ENCODE results near the gene PRR15L. TPM values are rescaled to one million over a fixed set of nuclear protein-coding genes. Genes with fewer than 3 reads are reported as not detected.

The PRR15L gene
- total and polyA plus RNA-seq, 2 experiments from 2014 or later: 0.57 TPM; not detected in 1

DNA sequence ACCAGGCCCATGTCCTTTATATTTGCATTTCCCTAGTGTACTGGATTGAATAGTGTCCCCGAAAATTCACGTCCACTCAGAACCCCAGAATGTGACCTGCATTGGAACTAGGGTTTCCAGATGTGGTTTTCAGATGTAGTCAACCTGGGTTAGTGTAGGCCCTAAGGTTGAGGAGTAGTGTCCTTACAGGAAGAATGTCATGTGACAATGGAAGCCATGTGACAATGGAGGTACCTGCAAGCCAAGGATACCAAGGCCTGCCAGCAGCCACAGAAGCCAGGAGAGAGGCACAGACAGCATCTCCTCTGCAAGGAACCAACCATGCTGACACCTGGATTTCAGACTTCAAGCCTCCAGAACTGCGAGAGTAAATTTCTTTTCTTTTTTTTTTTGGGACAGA lies 5.2 kb upstream of the PRR15L start:
- Histone ChIP-seq H3F3A (replicated peaks; ENCODE audit: low read depth) (no peaks in the 10 kb centered on the region), H3K4me3 (no peak overlapping the region), H4K20me1 (replicated peaks; ENCODE audit: insufficient read depth) (no peaks in the 10 kb centered on the region), H3K27ac (ENCODE audit: low read depth) (no peak overlapping the region), H3K4me2 (no peak overlapping the region), H3K4me1 (ENCODE audit: insufficient read depth) (peaks cover 5% of the 10 kb centered on the region; the same call in 1 of the 2 replicates), H2AFZ (no peak overlapping the region), H3K27me3 (ENCODE audit: insufficient read depth) (no peaks in the 10 kb centered on the region), H3K79me2 (replicated peaks; ENCODE audit: insufficient read depth) (no peaks in the 10 kb centered on the region), H3K36me3 (ENCODE audit: insufficient read depth) (no peaks in the 10 kb centered on the region), H3K9me2 (ENCODE audit: insufficient read depth) (no peaks in the 10 kb centered on the region)
- no peak overlapping the region for H3K27ac Mint-ChIP-seq
- H3K36me3 Mint-ChIP-seq (ENCODE audit: low read depth): no peaks in the 10 kb centered on the region
- peaks cover 20% of the 10 kb centered on the region for H3K4me1 Mint-ChIP-seq
- TF ChIP-seq JUNB (IDR thresholded peaks at IDR 0.05; ENCODE audit: unreplicated experiment) (no peak), POLR2AphosphoS5 (IDR thresholded peaks at IDR 0.05; ENCODE audit: low read depth) (no peak), ZNF114 (CRISPR knock-in tag; IDR thresholded peaks at IDR 0.05) (no peak), ETS1 (IDR thresholded peaks at IDR 0.05) (no peak), CREB1 (CRISPR knock-in tag; IDR thresholded peaks at IDR 0.05; ENCODE audit: low read depth) (no peak), EZH2phosphoT487 (IDR thresholded peaks at IDR 0.05; ENCODE audit: unreplicated experiment) (no peak), STAT1 (IDR thresholded peaks at IDR 0.05; ENCODE audit: unreplicated experiment) (no peak), NANOG (IDR thresholded peaks at IDR 0.05; ENCODE audit: borderline replicate concordance) (no peak), ZNF331 (CRISPR knock-in tag; IDR thresholded peaks at IDR 0.05; ENCODE audit: low read depth) (no peak), EZH2 (IDR thresholded peaks at IDR 0.05; ENCODE audit: low read depth, unreplicated experiment) (no peak)
- ATAC-seq: no peak
- DNase-seq (ENCODE audit: low spot score): no peak
- H3K4me3 Mint-ChIP-seq: no peak overlapping the region
- peaks cover 2% of the 10 kb centered on the region; the same call in 1 of the 3 replicates for H3K9me3 Mint-ChIP-seq
- peaks cover 5% of the 10 kb centered on the region for H3K27me3 Mint-ChIP-seq (ENCODE audit: insufficient read depth, low read depth, poor library complexity)

GRCh38 chr17:47961406-47961805 lies 3.7 kb upstream of the PRR15L start:
- H3K4me1 Mint-ChIP-seq: peaks cover 35% of the 10 kb centered on the region
- no peak for ATAC-seq

More at GRCh38 chr17:47961406-47961805, 3.7 kb upstream of the PRR15L start:
- Histone ChIP-seq H3K27me3 (ENCODE audit: insufficient read depth) (no peaks in the 10 kb centered on the region), H4K20me1 (replicated peaks; ENCODE audit: insufficient read depth) (no peaks in the 10 kb centered on the region), H3K4me2 (no peak overlapping the region), H3F3A (replicated peaks; ENCODE audit: low read depth) (no peaks in the 10 kb centered on the region), H3K79me2 (replicated peaks; ENCODE audit: insufficient read depth) (no peaks in the 10 kb centered on the region), H3K4me3 (no peak overlapping the region), H3K27ac (ENCODE audit: low read depth) (no peak overlapping the region), H3K9me2 (ENCODE audit: insufficient read depth) (no peaks in the 10 kb centered on the region), H3K4me1 (ENCODE audit: insufficient read depth) (peaks cover 20% of the 10 kb centered on the region), H2AFZ (no peak overlapping the region), H3K36me3 (ENCODE audit: insufficient read depth) (no peaks in the 10 kb centered on the region)
- peaks cover 2% of the 10 kb centered on the region; the same call in 1 of the 3 replicates for H3K9me3 Mint-ChIP-seq
- no peak for DNase-seq (ENCODE audit: low spot score)
- no peak overlapping the region for H3K4me3 Mint-ChIP-seq
- peaks cover 8% of the 10 kb centered on the region for H3K27me3 Mint-ChIP-seq (ENCODE audit: insufficient read depth, low read depth, poor library complexity)
- H3K36me3 Mint-ChIP-seq (ENCODE audit: low read depth): no peaks in the 10 kb centered on the region
- TF ChIP-seq CTCF (conservative IDR thresholded peaks at IDR 0.05; ENCODE audit: low read depth in 2 of 2): no peak
- TF ChIP-seq NANOG (IDR thresholded peaks at IDR 0.05; ENCODE audit: borderline replicate concordance): no peak
- TF ChIP-seq JUNB (IDR thresholded peaks at IDR 0.05; ENCODE audit: unreplicated experiment): no peak
- TF ChIP-seq POLR2AphosphoS5 (IDR thresholded peaks at IDR 0.05; ENCODE audit: low read depth): no peak
- TF ChIP-seq ZNF331 (CRISPR knock-in tag; IDR thresholded peaks at IDR 0.05; ENCODE audit: low read depth): no peak
- no peak for TF ChIP-seq REST (IDR thresholded peaks at IDR 0.05; ENCODE audit: unreplicated experiment)
- no peak for TF ChIP-seq ZNF114 (CRISPR knock-in tag; IDR thresholded peaks at IDR 0.05)
- TF ChIP-seq STAT1 (IDR thresholded peaks at IDR 0.05; ENCODE audit: unreplicated experiment): no peak
- H3K27ac Mint-ChIP-seq: no peak overlapping the region
